ENCODE results near the gene SETBP1. TPM values are rescaled to one million over a fixed set of nuclear protein-coding genes. Genes with fewer than 3 reads are reported as not detected.
A peak's percentile ranks its signal among the peaks of the same experiment; 100 is the strongest.

SETBP1 gene
- total RNA-seq, 2 donors from 2014 or later: 17.3 to 20.1 TPM

GRCh38 chr18:44818668-44819403 lies 138.1 kb downstream of the SETBP1 start:
- no peaks in the 10 kb centered on the region for H3K27me3 Mint-ChIP-seq (ENCODE audit: insufficient read depth)
- DNase-seq: no peak
- Histone ChIP-seq H3K4me3 (ENCODE audit: low read length) (no peak overlapping the region), H3K27me3 (ENCODE audit: control insufficient read depth, insufficient read depth, low read length, poor library complexity, severe bottlenecking) (no peaks in the 10 kb centered on the region), H3K36me3 (ENCODE audit: control insufficient read depth, insufficient read depth, low read length) (no peaks in the 10 kb centered on the region), H3K9me3 (ENCODE audit: control insufficient read depth, low read length) (no peaks in the 10 kb centered on the region), H3K9ac (ENCODE audit: extremely low read depth, low read length, poor library complexity, severe bottlenecking) (no peak overlapping the region), H3K27ac (ENCODE audit: low read depth, low read length) (no peak overlapping the region), H3K4me1 (ENCODE audit: control insufficient read depth, insufficient read depth, low read length) (peaks cover 6% of the 10 kb centered on the region)
- no peaks in the 10 kb centered on the region for H3K4me1 Mint-ChIP-seq
- no peak overlapping the region for H3K4me3 Mint-ChIP-seq
- H3K27ac Mint-ChIP-seq: no peak overlapping the region
- 76 to 94% methylated on average over 2 to 7 of the region's 7 CpGs for WGBS, 2 experiments (ENCODE audit: insufficient coverage in 1 of 2, insufficient read length in 1 of 2)
- no peak for TF ChIP-seq CTCF (conservative IDR thresholded peaks at IDR 0.05)
- H3K9me3 Mint-ChIP-seq: no peaks in the 10 kb centered on the region
- no peaks in the 10 kb centered on the region for H3K36me3 Mint-ChIP-seq (ENCODE audit: low read depth)

GRCh38 chr18:44819944-44820510 lies 139.3 kb downstream of the SETBP1 start:
- peak; percentile 65 for DNase-seq
- Mint-ChIP-seq H3K27me3 (ENCODE audit: insufficient read depth) (no peaks in the 10 kb centered on the region), H3K9me3 (no peaks in the 10 kb centered on the region), H3K4me3 (no peak overlapping the region), H3K36me3 (ENCODE audit: low read depth) (no peaks in the 10 kb centered on the region), H3K27ac (no peak overlapping the region), H3K4me1 (no peaks in the 10 kb centered on the region)
- WGBS, 2 experiments (ENCODE audit: insufficient coverage in 1 of 2, insufficient read length in 1 of 2): 86 to 87% methylated on average over 3 to 6 of the region's 6 CpGs
- Histone ChIP-seq H3K27ac (ENCODE audit: low read depth, low read length) (no peak overlapping the region), H3K9me3 (ENCODE audit: control insufficient read depth, low read length) (no peaks in the 10 kb centered on the region), H3K36me3 (ENCODE audit: control insufficient read depth, insufficient read depth, low read length) (no peaks in the 10 kb centered on the region), H3K4me3 (ENCODE audit: low read length) (no peak overlapping the region), H3K4me1 (ENCODE audit: control insufficient read depth, insufficient read depth, low read length) (peaks cover 6% of the 10 kb centered on the region), H3K9ac (ENCODE audit: extremely low read depth, low read length, poor library complexity, severe bottlenecking) (no peak overlapping the region), H3K27me3 (ENCODE audit: control insufficient read depth, insufficient read depth, low read length, poor library complexity, severe bottlenecking) (no peaks in the 10 kb centered on the region)
- no peak for TF ChIP-seq CTCF (conservative IDR thresholded peaks at IDR 0.05)

GRCh38 chr18:44821924-44822323 lies 141.2 kb downstream of the SETBP1 start:
- Mint-ChIP-seq H3K36me3 (ENCODE audit: low read depth) (no peaks in the 10 kb centered on the region), H3K27ac (no peak overlapping the region), H3K9me3 (no peaks in the 10 kb centered on the region), H3K27me3 (ENCODE audit: insufficient read depth) (no peaks in the 10 kb centered on the region), H3K4me3 (no peak overlapping the region), H3K4me1 (peaks cover 8% of the 10 kb centered on the region)
- Histone ChIP-seq H3K4me1 (ENCODE audit: control insufficient read depth, insufficient read depth, low read length) (peaks cover 11% of the 10 kb centered on the region), H3K9me3 (ENCODE audit: control insufficient read depth, low read length) (no peaks in the 10 kb centered on the region), H3K9ac (ENCODE audit: extremely low read depth, low read length, poor library complexity, severe bottlenecking) (no peak overlapping the region), H3K27me3 (ENCODE audit: control insufficient read depth, insufficient read depth, low read length, poor library complexity, severe bottlenecking) (no peaks in the 10 kb centered on the region), H3K27ac (ENCODE audit: low read depth, low read length) (no peak overlapping the region), H3K36me3 (ENCODE audit: control insufficient read depth, insufficient read depth, low read length) (no peaks in the 10 kb centered on the region), H3K4me3 (ENCODE audit: low read length) (no peak overlapping the region)
- no peak for TF ChIP-seq CTCF (conservative IDR thresholded peaks at IDR 0.05)
- DNase-seq: no peak
- WGBS, 2 experiments (ENCODE audit: insufficient coverage in 1 of 2, insufficient read length in 1 of 2): 78 to 89% methylated on average over 1 of the region's 1 CpG

Measured in endodermal cell (in vitro differentiated cells).